ENCODE data around the gene S100A1. TPM values are rescaled to one million over a fixed set of nuclear protein-coding genes. Genes with fewer than 3 reads are reported as not detected.

The S100A1 gene
- total and polyA plus RNA-seq, 2 of the 13 experiments (the other 11 are each of a cell fraction or from before 2014, with no cell fraction given) = 120 to 251 TPM

GRCh38 chr1:153612755-153613331 lies 15.4 kb upstream of the S100A1 start, which contains the start of gene S100A16 (continued):
- TF ChIP-seq TFAP4 (IDR thresholded peaks at IDR 0.05; ENCODE audit: borderline replicate concordance, low read depth) (peak; percentile 31; the same call in 1 of the 2 replicates), PREB (CRISPR knock-in tag; IDR thresholded peaks at IDR 0.05) (no peak), TRIM24 (CRISPR knock-in tag; IDR thresholded peaks at IDR 0.05) (no peak), ZBTB7A (CRISPR knock-in tag; IDR thresholded peaks at IDR 0.05) (peak; percentile 31; the same call in 1 of the 2 replicates), RBAK (CRISPR knock-in tag; IDR thresholded peaks at IDR 0.05) (no peak), MTA1 (CRISPR knock-in tag; IDR thresholded peaks at IDR 0.05; ENCODE audit: borderline replicate concordance) (peak; percentile 51; the same call in 1 of the 2 replicates), ZNF20 (CRISPR knock-in tag; IDR thresholded peaks at IDR 0.05) (no peak), ZNF776 (CRISPR knock-in tag; IDR thresholded peaks at IDR 0.05) (no peak), TMF1 (CRISPR knock-in tag; IDR thresholded peaks at IDR 0.05; ENCODE audit: low read depth) (no peak), HDAC6 (IDR thresholded peaks at IDR 0.05; ENCODE audit: low read depth, low read length) (no peak), ZNF562 (CRISPR knock-in tag; IDR thresholded peaks at IDR 0.05; ENCODE audit: borderline replicate concordance) (no peak), GATAD2A (CRISPR knock-in tag; IDR thresholded peaks at IDR 0.05) (no peak; the same call in 1 of the 2 replicates), RBM39 (IDR thresholded peaks at IDR 0.05; ENCODE audit: low read depth, low read length, poor library complexity, severe bottlenecking) (peak; percentile 75), MED1 (CRISPR knock-in tag; IDR thresholded peaks at IDR 0.05) (peak; percentile 54; the same call in 1 of the 2 replicates), ZNF329 (CRISPR knock-in tag; IDR thresholded peaks at IDR 0.05; ENCODE audit: low read depth) (0 out of 2 replicates have a peak, but pooled peaks have one; percentile 62), ZNF274 (CRISPR knock-in tag; IDR thresholded peaks at IDR 0.05) (0 out of 2 replicates have a peak, but pooled peaks have one; percentile 24), ARID3A (IDR thresholded peaks at IDR 0.05; ENCODE audit: low read depth, low read length) (no peak), USF2 (IDR thresholded peaks at IDR 0.05; ENCODE audit: low read depth, low read length) (no peak), USF2 (CRISPR knock-in tag; IDR thresholded peaks at IDR 0.05; ENCODE audit: borderline replicate concordance) (no peak), SP4 (CRISPR knock-in tag; IDR thresholded peaks at IDR 0.05) (no peak)
